ENCODE data around the gene COG4.

DNA sequence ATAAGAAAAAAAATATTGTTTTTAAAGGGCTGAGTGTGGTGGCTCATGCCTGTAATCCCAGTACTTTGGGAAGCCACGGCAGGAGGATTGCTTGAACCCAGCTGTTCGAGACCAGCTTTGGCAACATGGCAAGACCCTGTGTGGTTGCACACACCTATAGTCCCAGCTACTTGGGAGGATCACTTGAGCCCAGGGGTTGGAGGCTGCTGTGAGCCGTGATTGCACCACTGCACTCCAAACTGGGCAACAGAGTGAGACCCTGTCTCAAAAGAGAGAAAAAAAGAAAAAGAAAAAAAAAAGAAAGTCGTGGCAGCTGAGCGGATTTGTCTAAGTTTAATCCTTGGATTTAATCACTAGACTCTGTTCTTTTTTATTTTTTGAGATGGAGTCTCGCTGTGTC, 75.3 kb downstream of the COG4 start:
- no peak for TF ChIP-seq EZH2 (IDR thresholded peaks at IDR 0.05; ENCODE audit: insufficient read depth, poor library complexity, severe bottlenecking)
- TF ChIP-seq EZH2phosphoT487 (IDR thresholded peaks at IDR 0.05; ENCODE audit: insufficient read depth, low read depth), result no peak

Measured in GM23248 (cell line).